ENCODE results near the gene PSMC4. TPM values are rescaled to one million over a fixed set of nuclear protein-coding genes. Genes with fewer than 3 reads are reported as not detected.

The PSMC4 gene
- 133 and 134 TPM in 2 replicates for total RNA-seq

GRCh38 chr19:39970675-39971379, at the start of gene PSMC4:
Gene PSMC4, plus strand, starts transcription at chr19:39971165. Its CDS starts 38 bp downstream, at chr19:39971203.
- intact Hi-C loops (cut with micrococcal nuclease), result loop anchor here (1.0 to 5.0 kb wide), 6 partner anchors 25 to 146 kb away; partner anchors contain the start of genes FBL and ZNF780A

GRCh38 chr19:39923862-39924261, 47.1 kb upstream of the PSMC4 start:
- intact Hi-C loops (cut with micrococcal nuclease), result no loop called here

DNA sequence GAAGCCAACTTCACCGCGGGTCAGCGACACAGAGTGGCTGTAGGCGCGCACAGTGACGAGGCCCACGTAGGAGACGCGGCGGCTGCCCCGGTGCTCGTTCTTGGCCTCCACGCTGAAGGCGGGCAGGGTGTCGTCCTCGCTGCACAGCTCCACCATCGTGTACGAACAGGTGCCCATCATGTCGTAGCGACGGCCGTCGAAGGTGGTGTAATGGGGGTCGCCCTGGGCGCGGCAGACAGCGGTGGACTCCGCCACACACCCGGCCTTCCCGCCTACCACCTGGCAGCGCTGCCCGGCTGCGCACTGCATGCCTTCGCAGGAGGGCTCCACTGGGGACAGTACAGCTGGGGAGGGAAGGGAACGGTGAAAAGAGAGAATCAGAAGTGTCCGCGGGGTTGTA, 46.6 kb upstream of the PSMC4 start:
- intact Hi-C loops (cut with micrococcal nuclease), result no loop called here

DNA sequence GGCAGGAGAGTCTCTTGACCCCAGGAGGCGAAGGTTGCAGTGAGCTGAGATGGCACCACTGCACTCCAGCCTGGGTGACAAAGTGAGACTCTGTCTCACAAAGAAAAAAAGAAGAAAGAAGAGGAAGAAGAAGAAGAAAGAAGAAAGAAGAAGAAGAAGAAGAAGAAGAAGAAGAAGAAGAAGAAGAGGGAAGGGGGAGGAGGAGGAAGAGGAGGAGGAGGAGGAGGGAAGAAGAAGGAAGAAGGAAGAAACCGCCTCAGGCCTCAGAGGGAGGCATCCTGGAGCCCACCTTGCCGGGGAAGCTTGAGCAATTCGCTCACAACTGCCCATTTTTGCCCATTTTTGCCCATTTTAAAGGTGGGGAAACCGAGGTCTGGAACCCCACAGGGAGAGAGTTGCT, 46.0 kb upstream of the PSMC4 start:
- intact Hi-C loops (cut with micrococcal nuclease), result no loop called here

DNA sequence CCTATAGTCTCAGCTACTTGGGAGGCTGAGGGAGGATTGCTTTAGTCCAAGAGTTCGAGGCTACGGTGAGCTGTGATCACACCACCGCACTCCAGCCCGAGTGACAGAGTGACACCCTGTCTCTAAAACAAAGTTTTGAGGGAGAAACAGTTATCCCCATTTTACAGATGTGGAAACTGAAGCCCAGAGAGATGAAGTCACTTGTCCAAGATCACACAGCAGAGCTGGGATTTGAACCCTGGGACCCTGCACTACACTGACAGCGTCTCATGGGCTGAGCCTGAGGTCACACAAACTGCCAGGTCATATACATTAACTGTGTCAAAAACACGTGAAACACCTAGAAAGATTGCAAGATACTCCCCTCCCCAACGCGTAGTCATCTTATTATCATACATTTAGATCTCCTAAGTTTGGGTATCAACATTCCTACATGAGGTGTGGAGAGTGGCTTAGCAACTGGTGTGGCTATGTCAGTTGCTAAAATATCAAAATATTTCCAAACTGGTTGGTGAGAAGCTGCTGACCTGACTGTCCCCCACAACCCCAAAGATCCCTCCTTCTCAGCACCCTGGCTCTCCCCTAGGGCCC, 44.7 kb upstream of the PSMC4 start:
- intact Hi-C loops (cut with micrococcal nuclease), result no loop called here

DNA sequence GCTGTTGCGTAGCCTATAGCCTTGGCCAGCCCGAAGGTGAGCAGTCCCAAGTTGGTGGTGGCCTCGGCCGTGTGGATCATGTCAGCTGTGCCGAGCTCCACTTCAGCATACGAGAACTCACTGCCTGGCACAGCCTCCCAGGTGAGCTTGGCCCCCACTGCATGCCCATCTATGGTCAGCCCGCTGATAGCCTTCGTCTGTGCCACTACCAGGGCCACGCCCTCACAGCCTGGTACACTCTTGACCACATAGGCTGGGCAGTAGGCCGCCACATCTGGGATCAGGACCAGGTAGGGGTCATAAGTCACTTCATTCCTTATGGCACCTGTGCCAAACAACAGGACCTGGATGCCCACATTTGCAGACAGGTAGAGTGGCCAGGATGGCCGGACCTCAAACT, 43.9 kb upstream of the PSMC4 start:
- intact Hi-C loops (cut with micrococcal nuclease), result no loop called here

DNA sequence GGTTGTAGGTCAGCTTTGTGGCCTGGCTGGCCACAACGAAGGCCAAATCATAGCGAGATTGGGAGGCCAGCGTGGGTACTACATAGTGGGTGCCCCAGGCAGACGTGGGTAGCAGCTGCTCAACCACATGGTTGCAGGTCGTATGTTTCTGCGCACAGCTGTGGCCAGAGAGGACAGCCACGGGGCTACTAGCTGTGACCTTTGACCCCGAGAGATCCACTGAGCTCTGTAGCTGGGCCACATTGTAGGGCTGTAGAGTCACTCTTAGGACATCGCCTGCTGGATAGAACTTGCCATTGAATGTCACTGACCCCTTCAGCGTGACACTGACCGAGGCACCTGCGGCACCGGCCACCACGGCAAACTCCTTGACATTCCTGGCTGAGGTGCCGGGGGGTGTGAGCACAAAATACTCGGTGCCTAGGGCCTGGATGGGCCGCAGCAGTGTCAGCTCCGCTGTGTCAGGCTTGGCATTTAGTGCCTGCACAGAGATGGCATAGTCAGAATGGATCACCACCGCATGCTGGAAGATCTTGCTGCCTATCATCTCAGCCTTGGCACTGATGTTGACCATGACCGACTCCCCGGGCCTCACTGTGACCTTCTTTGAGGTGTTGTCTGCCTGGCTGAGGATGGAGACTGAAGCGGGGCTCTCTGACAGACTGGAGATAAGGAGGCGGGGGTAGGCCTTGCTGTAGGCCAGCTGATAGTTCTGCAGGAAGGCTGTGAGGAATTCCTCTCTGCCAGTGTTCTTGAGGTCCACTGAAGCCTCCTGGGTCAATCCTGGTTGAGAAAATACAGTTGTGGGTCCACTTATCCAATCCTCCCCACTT, 43.2 kb upstream of the PSMC4 start:
- intact Hi-C loops (cut with micrococcal nuclease), result no loop called here

GRCh38 chr19:39928357-39928725, 42.6 kb upstream of the PSMC4 start:
- intact Hi-C loops (cut with micrococcal nuclease), result no loop called here

DNA sequence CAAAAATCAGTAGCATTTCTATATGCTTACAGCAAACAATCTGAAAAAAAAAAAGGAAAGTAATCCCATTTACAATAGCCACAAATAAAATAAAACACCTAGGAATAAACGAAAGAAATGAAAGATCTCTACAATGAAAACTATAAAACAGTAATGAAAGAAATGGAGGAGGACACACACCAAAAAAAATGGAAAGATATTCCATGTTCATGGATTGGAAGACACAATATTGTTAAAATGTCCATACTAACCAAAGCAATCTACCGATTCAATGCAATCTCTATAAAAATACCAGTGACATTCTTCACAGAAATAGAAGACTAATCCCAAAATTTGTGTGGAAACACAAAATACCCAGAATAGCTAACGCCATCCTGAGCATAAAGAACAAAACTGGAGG, 41.2 kb upstream of the PSMC4 start:
- intact Hi-C loops (cut with micrococcal nuclease), result no loop called here

- intact Hi-C loops (cut with micrococcal nuclease), result no loop called here
These were observed 36.2 kb upstream of the PSMC4 start, which contains the start of gene FCGBP for GRCh38 chr19:39934584-39935363. Gene FCGBP, minus strand, starts transcription at chr19:39934634.

DNA sequence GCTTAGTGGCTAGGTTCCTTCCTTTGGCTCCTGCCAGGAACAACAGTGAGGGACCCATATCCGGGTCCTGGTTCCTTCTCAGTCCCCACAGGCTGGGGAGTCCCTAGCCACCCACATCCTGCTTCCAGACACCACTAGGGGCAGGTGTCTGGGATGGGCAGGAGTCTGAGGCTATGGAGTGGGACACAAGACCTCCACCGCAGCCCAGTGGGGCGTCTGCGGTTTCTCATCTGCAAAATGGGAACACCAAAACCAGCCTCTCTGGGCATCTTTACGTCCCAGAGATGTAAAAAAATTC, 35.7 kb upstream of the PSMC4 start:
- intact Hi-C loops (cut with micrococcal nuclease), result no loop called here

DNA sequence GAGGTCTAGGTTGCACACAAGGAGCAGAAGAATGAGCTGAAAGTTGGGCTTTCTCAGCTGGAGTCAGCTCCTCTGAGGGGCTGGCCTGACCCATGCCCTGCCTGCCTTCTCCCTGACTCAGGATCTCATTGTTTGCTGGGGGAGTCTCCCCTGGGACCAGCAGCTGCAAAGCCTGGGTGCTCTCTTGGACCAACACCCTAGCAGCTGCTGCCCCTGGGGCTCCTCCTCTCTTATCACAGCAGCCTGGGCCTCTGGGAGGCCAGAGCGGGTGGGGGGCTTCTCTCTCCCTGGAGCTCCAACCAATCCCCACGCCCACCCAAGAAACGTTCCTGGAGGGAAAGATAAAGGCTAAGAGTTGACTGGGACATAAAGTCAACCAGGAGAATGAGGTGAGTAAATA, 34.9 kb upstream of the PSMC4 start:
- intact Hi-C loops (cut with micrococcal nuclease), result no loop called here

GRCh38 chr19:39936622-39937021, 34.3 kb upstream of the PSMC4 start:
- intact Hi-C loops (cut with micrococcal nuclease), result no loop called here

- intact Hi-C loops (cut with micrococcal nuclease), result no loop called here
These were observed 33.8 kb upstream of the PSMC4 start for GRCh38 chr19:39937094-39937720.

GRCh38 chr19:39937787-39938186, 33.2 kb upstream of the PSMC4 start:
- intact Hi-C loops (cut with micrococcal nuclease), result no loop called here

DNA sequence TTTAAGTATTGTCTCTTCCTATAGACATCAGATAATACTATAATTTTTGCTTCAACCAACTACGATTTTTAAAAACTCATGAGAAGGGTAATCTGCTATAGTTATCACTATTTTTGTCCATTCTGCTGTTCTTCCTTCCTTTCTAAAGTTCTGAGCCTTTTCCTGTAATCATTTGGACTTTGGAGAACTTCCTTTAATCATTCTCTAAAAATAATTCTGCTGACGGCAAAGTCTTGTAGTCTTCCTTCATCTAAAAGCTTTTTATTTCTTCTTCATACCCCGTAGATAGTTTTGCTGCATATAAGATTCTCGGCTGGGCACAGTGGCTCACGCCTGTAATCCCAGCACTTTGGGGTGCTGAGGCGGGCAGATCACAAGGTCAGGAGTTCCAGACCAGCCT, 31.4 kb upstream of the PSMC4 start:
- intact Hi-C loops (cut with micrococcal nuclease), result no loop called here

DNA sequence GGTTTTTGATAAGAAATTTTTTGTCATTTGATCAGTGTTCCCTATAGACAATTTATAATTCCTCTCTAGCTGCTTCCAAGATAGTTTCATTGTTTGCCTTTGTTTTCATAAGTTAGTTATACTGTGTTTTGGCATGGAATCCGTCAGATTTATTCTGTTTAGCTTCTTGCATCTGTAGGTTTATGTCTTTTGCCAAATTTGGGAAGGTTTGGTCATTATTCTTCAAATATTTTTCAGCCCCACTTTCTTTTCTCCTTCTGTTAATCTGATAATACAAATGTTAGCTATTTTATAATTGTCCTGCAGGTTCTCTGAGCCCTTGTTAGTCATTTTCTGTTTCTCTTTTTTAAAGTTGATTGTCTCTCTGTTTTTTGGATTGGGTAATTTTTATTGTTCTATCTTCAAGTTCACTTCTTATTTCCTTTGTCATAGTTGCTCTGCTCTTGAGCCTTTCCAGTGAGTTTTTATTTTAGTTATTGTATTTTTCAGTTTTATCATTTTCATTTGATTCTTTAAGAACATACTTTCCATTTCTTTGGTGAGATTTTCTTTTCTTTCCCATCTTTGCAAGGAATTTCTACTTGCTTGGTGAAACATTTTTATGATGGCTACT, 30.6 kb upstream of the PSMC4 start:
- intact Hi-C loops (cut with micrococcal nuclease), result loop anchor here (5.0 kb wide), 1 partner anchor 117 kb away; the partner anchor contains the start of gene ZNF780B

GRCh38 chr19:39941151-39941550, 29.8 kb upstream of the PSMC4 start:
- intact Hi-C loops (cut with micrococcal nuclease), result loop anchor here (1.0 to 5.0 kb wide), 2 partner anchors 30 to 116 kb away; partner anchors contain the start of genes PSMC4 and ZNF780B

DNA sequence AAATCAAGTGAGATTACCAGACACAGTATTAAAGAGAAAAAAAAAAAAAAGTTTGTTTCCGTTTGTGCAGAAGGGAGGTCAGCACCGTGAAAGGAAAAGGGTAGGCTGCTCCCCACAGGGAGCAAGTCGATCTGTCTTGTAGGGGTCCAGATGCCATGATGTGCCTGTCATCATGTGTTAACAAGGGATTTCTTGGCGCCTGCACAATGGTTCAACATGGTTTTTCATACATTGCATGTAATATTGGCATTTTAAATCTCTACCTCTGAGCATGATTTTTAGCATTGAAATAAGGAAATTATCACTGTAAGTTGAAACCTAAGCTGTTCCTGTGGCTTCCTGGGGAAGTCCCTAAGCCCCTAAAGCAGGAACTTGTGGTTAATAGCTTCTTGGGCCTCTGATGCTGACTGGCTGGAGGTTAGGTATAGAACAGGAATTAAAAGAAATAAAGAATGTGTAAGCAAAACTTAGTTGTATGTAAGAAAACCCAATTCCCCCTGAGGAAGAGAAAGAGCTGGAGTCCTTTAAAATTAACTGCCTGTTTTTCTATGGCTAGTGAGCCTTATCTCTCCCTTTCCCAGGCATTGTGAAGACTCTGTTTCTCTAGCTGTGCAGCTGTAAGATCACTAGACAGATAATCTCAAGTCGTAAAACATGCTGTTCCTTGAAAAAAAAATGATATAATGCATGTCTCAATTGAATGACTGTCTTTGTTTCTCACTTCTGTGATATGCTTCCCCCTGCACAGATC, 29.2 kb upstream of the PSMC4 start:
- intact Hi-C loops (cut with micrococcal nuclease), result loop anchor here (1.0 to 5.0 kb wide), 2 partner anchors 30 to 116 kb away; partner anchors contain the start of genes PSMC4 and ZNF780B

- intact Hi-C loops (cut with micrococcal nuclease), result loop anchor here (5.0 kb wide), 1 partner anchor 115 kb away; the partner anchor contains the start of gene ZNF780B
These were observed 28.6 kb upstream of the PSMC4 start for GRCh38 chr19:39942366-39942730.

Measured in T-helper 2 cell treated with Interferon-gamma antibody and Interleukin-4, amounts not matched to agents 100 ng/mL and 5 ng/mL, for 36 hours (primary cell).